ENCODE measurements around the gene EHD4. TPM values are rescaled to one million over a fixed set of nuclear protein-coding genes. Genes with fewer than 3 reads are reported as not detected.
A peak's percentile ranks its signal among the peaks of the same experiment; 100 is the strongest.

EHD4 gene
- total and polyA plus RNA-seq, 9 of the 15 experiments (the other 6 are each of a cell fraction or from before 2014, with no cell fraction given), result 0.89 to 10.3 (median 6.4) TPM

DNA sequence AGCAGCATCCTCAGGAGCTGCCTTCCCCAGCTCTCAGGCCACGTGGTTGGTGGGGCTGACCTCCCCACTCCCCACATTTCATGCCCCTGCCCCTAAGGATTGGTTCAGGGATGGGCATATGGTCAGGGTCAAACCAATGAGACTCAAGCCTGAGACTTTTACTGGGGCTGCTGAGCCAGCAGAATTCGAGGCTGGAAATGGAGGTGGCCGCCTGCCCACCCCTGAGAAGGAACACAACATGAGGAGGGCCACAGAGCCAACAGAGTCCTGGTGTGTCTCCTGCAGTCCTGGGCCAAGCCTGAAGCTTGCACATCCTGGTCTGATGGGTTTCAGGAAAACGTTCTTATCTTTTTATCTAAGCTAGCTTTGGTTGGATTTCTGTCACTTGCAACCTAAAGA is 5.9 kb downstream of the EHD4 start:
- no peak for ATAC-seq
- no peaks in the 10 kb centered on the region for H3K9me3 ChIP-seq (replicated peaks; ENCODE audit: control insufficient read depth, insufficient read depth, low read depth, low read length)
- no peaks in the 10 kb centered on the region for H3K27me3 ChIP-seq (ENCODE audit: control insufficient read depth in 2 of 2, insufficient read depth in 2 of 2, low read length in 2 of 2)
- 43% methylated on average over 4 of the region's 4 CpGs for WGBS (ENCODE audit: insufficient coverage, low coverage, missing lambda C conversion rate)
- in situ Hi-C loops (cut with MboI), result no loop called here
- H3K79me2 ChIP-seq (ENCODE audit: control insufficient read depth, insufficient read depth, low read length), result peaks cover 21% of the 10 kb centered on the region
- no TSS peak for BruUV-seq (replicated peaks)
- H3K9me1 ChIP-seq (ENCODE audit: control insufficient read depth, insufficient read depth, low read length), result no peaks in the 10 kb centered on the region
- H3K9ac ChIP-seq (ENCODE audit: insufficient read depth in 1 of 2, low read depth in 2 of 2, low read length in 2 of 2), result no peak overlapping the region
- H3K4me2 ChIP-seq (ENCODE audit: insufficient read depth, low read length), result no peak overlapping the region
- ChIA-PET POLR2A (interaction anchor here (0.5 to 2.6 kb wide), 2 partner anchors 9 to 97 kb away, joined by 3 to 10 read pairs; no protein-coding TSS in a partner anchor), CTCF (ENCODE audit: low intra/inter-chr PET ratio) (no interaction called here)
- intact Hi-C loops (cut with micrococcal nuclease), result no loop called here
- no peak for TF ChIP-seq ZNF274 (IDR thresholded peaks at IDR 0.05; ENCODE audit: borderline replicate concordance, low read depth, low read length)
- no peak for TF ChIP-seq PTRF (tag; IDR thresholded peaks at IDR 0.05)
- TF ChIP-seq NONO (IDR thresholded peaks at IDR 0.05; ENCODE audit: low read depth in 2 of 2, low read length in 1 of 2), result no peak
- TF ChIP-seq, protein P1, sequence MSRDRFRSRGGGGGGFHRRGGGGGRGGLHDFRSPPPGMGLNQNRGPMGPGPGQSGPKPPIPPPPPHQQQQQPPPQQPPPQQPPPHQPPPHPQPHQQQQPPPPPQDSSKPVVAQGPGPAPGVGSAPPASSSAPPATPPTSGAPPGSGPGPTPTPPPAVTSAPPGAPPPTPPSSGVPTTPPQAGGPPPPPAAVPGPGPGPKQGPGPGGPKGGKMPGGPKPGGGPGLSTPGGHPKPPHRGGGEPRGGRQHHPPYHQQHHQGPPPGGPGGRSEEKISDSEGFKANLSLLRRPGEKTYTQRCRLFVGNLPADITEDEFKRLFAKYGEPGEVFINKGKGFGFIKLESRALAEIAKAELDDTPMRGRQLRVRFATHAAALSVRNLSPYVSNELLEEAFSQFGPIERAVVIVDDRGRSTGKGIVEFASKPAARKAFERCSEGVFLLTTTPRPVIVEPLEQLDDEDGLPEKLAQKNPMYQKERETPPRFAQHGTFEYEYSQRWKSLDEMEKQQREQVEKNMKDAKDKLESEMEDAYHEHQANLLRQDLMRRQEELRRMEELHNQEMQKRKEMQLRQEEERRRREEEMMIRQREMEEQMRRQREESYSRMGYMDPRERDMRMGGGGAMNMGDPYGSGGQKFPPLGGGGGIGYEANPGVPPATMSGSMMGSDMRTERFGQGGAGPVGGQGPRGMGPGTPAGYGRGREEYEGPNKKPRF (IDR thresholded peaks at IDR 0.05; ENCODE audit: low read depth, low read length), result no peak
- no peak for TF ChIP-seq HNRNPUL1 (IDR thresholded peaks at IDR 0.05; ENCODE audit: low read length)
- TF ChIP-seq ZNF316 (IDR thresholded peaks at IDR 0.05), result peak; percentile 50
- TF ChIP-seq C11orf30 (IDR thresholded peaks at IDR 0.05; ENCODE audit: low read depth), result peak; percentile 47; the same call in 1 of the 2 replicates
- no peak for FAIRE-seq
- H3K4me3 ChIP-seq, result no peak overlapping the region
- no peaks in the 10 kb centered on the region for H3K36me3 ChIP-seq (ENCODE audit: control insufficient read depth, insufficient read depth, low read length)
- peaks cover 14% of the 10 kb centered on the region; the same call in 1 of the 2 replicates for H4K20me1 ChIP-seq (replicated peaks; ENCODE audit: control insufficient read depth, insufficient read depth, low read length)
- no peak for DNase-seq (ENCODE audit: extremely low read depth in 1 of 4, low spot score in 3 of 4)
- no peak overlapping the region for H2AFZ ChIP-seq (ENCODE audit: low read depth, low read length)
- H3K4me1 ChIP-seq (replicated peaks in 1 of 2; ENCODE audit: control insufficient read depth in 2 of 2, insufficient read depth in 2 of 2, low read length in 2 of 2), result peaks cover 3 to 19% of the 10 kb centered on the region in 2 experiments
- no peak overlapping the region for H3K27ac ChIP-seq (ENCODE audit: extremely low read depth, low read depth, low read length)

Measured in K562 (cell line).